H9 (cell line): Measurements from ENCODE around the gene BCL6. TPM values are rescaled to one million over a fixed set of nuclear protein-coding genes. Genes with fewer than 3 reads are reported as not detected.

Source experiments
- DNase-seq: peaks from one replicate; pipeline ENCODE4 v3.0.0-alpha.2; 2017
- H2AFZ ChIP-seq: one replicate; pipeline ENCODE4 v1.6.1; 2013; ENCODE audit warnings: mild to moderate bottlenecking, low read length, control low read depth, moderate library complexity
- H2AK5ac ChIP-seq: 2 replicates; pipeline ENCODE4 v1.6.1; 2013; ENCODE audit warnings: low read length, control low read depth, mixed read lengths; ENCODE audit not compliant: insufficient read length
- H2BK120ac ChIP-seq: one replicate; pipeline ENCODE4 v1.6.1; 2013; ENCODE audit warnings: low read depth, mild to moderate bottlenecking, low read length, control low read depth, inconsistent platforms; ENCODE audit not compliant: poor library complexity, severe bottlenecking
- H2BK12ac ChIP-seq: 2 replicates; pipeline ENCODE4 v1.6.1; 2013; ENCODE audit warnings: low read length, control low read depth, mixed read lengths, low read depth; ENCODE audit not compliant: insufficient read length
- H2BK15ac ChIP-seq: 2 replicates; pipeline ENCODE4 v1.6.1; 2013; ENCODE audit warnings: low read depth, low read length, control low read depth
- H2BK20ac ChIP-seq: one replicate; pipeline ENCODE4 v1.6.1; 2013; ENCODE audit warnings: low read depth, mild to moderate bottlenecking, low read length, control low read depth, inconsistent platforms; ENCODE audit not compliant: poor library complexity, severe bottlenecking
- H2BK5ac ChIP-seq: 2 replicates; pipeline ENCODE4 v1.6.1; 2013; ENCODE audit warnings: low read length, control low read depth, mixed read lengths; ENCODE audit not compliant: insufficient read length
- H3K14ac ChIP-seq: 2 replicates; pipeline ENCODE4 v1.6.1; 2013; ENCODE audit warnings: low read length, control low read depth; ENCODE audit not compliant: insufficient read depth
- H3K18ac ChIP-seq: 2 replicates; pipeline ENCODE4 v1.6.1; 2013; ENCODE audit warnings: low read depth, mild to moderate bottlenecking, mixed read lengths, low read length, control low read depth; ENCODE audit not compliant: insufficient read length
- H3K23ac ChIP-seq: 2 replicates; pipeline ENCODE4 v1.6.1; 2013; ENCODE audit warnings: low read length, control low read depth, mixed read lengths, low read depth; ENCODE audit not compliant: insufficient read length
- H3K23me2 ChIP-seq: 2 replicates; pipeline ENCODE4 v1.6.1; 2013; ENCODE audit warnings: low read depth, mild to moderate bottlenecking, mixed read lengths, low read length, control low read depth; ENCODE audit not compliant: insufficient read length, poor library complexity, severe bottlenecking
- H3K27ac ChIP-seq: 2 replicates; pipeline ENCODE4 v1.5.1; 2013; ENCODE audit warnings: low read length, control low read depth, mixed read lengths, low read depth; ENCODE audit not compliant: insufficient read length
- H3K27me3 ChIP-seq: 2 replicates; pipeline ENCODE4 v1.6.1; 2013; ENCODE audit warnings: low read length, control low read depth, inconsistent platforms; ENCODE audit not compliant: insufficient read depth
- H3K4ac ChIP-seq: 2 replicates; pipeline ENCODE4 v1.6.1; 2013; ENCODE audit warnings: low read depth, mild to moderate bottlenecking, control low read depth, inconsistent platforms, low read length, moderate library complexity
- H3K4me1 ChIP-seq: 2 replicates; pipeline ENCODE4 v1.6.1; 2013; ENCODE audit warnings: low read length, control low read depth, inconsistent platforms; ENCODE audit not compliant: insufficient read depth
- H3K4me2 ChIP-seq: 2 replicates; pipeline ENCODE4 v1.6.1; 2013; ENCODE audit warnings: low read length, control low read depth, mixed read lengths; ENCODE audit not compliant: insufficient read length, insufficient read depth
- H3K56ac ChIP-seq: 2 replicates; pipeline ENCODE4 v1.6.1; 2013; ENCODE audit warnings: low read depth, mild to moderate bottlenecking, mixed read lengths, low read length, control low read depth; ENCODE audit not compliant: insufficient read length
- H3K79me1 ChIP-seq: 2 replicates; pipeline ENCODE4 v1.6.1; 2013; ENCODE audit warnings: low read depth, mild to moderate bottlenecking, moderate library complexity, low read length, control low read depth, inconsistent platforms; ENCODE audit not compliant: insufficient read depth, poor library complexity, severe bottlenecking
- H3K79me2 ChIP-seq: 2 replicates; pipeline ENCODE4 v1.6.1; 2013; ENCODE audit warnings: low read length, control low read depth, inconsistent platforms; ENCODE audit not compliant: insufficient read depth
- H3K9ac ChIP-seq: 2 replicates; pipeline ENCODE4 v1.6.1; 2013; ENCODE audit warnings: low read length, control low read depth, mixed read lengths; ENCODE audit not compliant: insufficient read length; ENCODE audit errors: extremely low read depth
- H3K9me3 ChIP-seq: one replicate; pipeline ENCODE4 v1.6.1; 2013; ENCODE audit warnings: low read depth, low read length, inconsistent platforms; ENCODE audit not compliant: control insufficient read depth
- H3T11ph ChIP-seq: one replicate; pipeline ENCODE4 v1.6.1; 2013; ENCODE audit warnings: mild to moderate bottlenecking, low read length, control low read depth, inconsistent platforms
- H4K20me1 ChIP-seq: one replicate; pipeline ENCODE4 v1.6.1; 2013; ENCODE audit not compliant: control insufficient read depth, insufficient read length, insufficient read depth
- H4K5ac ChIP-seq: 2 replicates; pipeline ENCODE4 v1.6.1; 2013; ENCODE audit warnings: low read depth, mild to moderate bottlenecking, mixed read lengths, low read length, control low read depth; ENCODE audit not compliant: insufficient read length
- H4K8ac ChIP-seq: replicated peaks from 2 replicates; pipeline ENCODE4 v1.6.1; 2013; ENCODE audit warnings: low read length, control low read depth, mixed read lengths, low read depth; ENCODE audit not compliant: insufficient read length
- H4K91ac ChIP-seq: 2 replicates; pipeline ENCODE4 v1.6.1; 2013; ENCODE audit warnings: low read depth, mild to moderate bottlenecking, moderate library complexity, mixed read lengths, low read length, control low read depth; ENCODE audit not compliant: insufficient read length
- H3K27ac Mint-ChIP-seq, 3 experiments: 2 replicates in 2 of 3; 3 replicates in 1 of 3; pipeline ENCODE4 v1.8.0; 2020 to 2021; ENCODE audit warnings: mixed read lengths in 3 of 3, mild to moderate bottlenecking in 1 of 3, moderate library complexity in 1 of 3
- H3K27me3 Mint-ChIP-seq: 2 replicates; pipeline ENCODE4 v1.8.0; 2021; ENCODE audit warnings: low read depth, mild to moderate bottlenecking, moderate library complexity, mixed read lengths
- H3K36me3 Mint-ChIP-seq, 3 experiments: 2 replicates in 2 of 3; 3 replicates in 1 of 3; pipeline ENCODE4 v1.8.0; 2020 to 2021; ENCODE audit warnings: low read depth in 3 of 3, mixed read lengths in 3 of 3; ENCODE audit not compliant: insufficient read depth in 1 of 3
- H3K4me1 Mint-ChIP-seq, 2 experiments: 2 replicates each; pipeline ENCODE4 v1.8.0; 2020; ENCODE audit warnings: mixed read lengths in 2 of 2
- H3K4me3 Mint-ChIP-seq, 2 experiments: 2 replicates in 1 of 2; 3 replicates in 1 of 2; pipeline ENCODE4 v1.8.0; 2020 to 2021; ENCODE audit warnings: mild to moderate bottlenecking in 2 of 2, mixed read lengths in 2 of 2, moderate library complexity in 1 of 2
- H3K9me3 Mint-ChIP-seq, 2 experiments: 2 replicates in 1 of 2; 3 replicates in 1 of 2; pipeline ENCODE4 v1.8.0; 2020; ENCODE audit warnings: mild to moderate bottlenecking in 2 of 2, mixed read lengths in 2 of 2, moderate library complexity in 1 of 2
- whole genome bisulfite sequencing: extraction: QIAGEN DNeasy Blood & Tissue Kit; methylation state at CpG from one replicate; pipeline ENCODE4 v1.1.7; 2013; ENCODE audit warnings: missing lambda C conversion rate, low lambda C conversion rate, mixed read lengths; ENCODE audit not compliant: insufficient read length; ENCODE audit errors: extremely low coverage; 5-methylcytosine and 5-hydroxymethylcytosine counted together
- total RNA-seq: library from RNA; stranded (reverse); gene quantifications from 2 replicates; pipeline ENCODE4 v1.2.1, GENCODE V29; 2021
- TF ChIP-seq, protein P1 (sequence below): fragments of 200-600 bp; sonication (generic); conservative IDR thresholded peaks from 3 replicates; pipeline ENCODE4 v1.8.0; 2021; ENCODE audit warnings: antibody characterized with exemption, mild to moderate bottlenecking

The BCL6 gene
- total RNA-seq, 1 experiment from 2014 or later, result 3.4 TPM

DNA sequence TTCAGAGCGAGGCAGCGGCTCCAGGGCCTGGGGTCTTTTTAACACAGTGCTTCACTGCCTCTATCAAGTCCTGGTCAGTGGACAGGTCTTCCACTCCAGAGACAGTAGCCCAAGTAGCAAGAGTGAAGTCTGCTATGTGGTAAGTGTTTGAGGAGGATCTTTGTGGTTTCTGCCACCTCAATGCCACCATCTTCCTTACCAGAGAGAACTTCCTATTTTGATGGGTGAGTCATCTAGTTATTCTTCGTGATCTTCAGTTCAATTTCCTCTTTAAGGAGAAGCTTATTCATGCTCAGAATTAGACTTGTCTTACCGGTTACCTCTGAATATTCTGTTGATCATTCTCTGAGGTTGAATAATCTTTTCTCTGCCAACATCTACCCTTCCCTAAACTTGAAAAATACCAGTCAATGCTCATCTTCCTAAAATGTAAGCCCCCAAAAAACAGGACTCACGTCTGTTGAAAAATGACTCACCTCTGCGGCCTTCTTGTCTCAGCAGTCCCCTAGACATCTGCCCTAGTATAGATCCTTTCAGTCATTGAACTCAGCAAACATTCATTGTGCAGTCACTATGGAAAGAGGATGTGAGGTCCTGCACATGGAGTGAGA lies 32.2 kb upstream of the BCL6 start:
- no peak overlapping the region for H3K23ac ChIP-seq
- no peaks in the 10 kb centered on the region for H3K27me3 Mint-ChIP-seq
- no CpG with 5 or more reads among the region's 6 CpGs for WGBS
- H3K27ac Mint-ChIP-seq, result no peak overlapping the region
- H4K91ac ChIP-seq, result no peak overlapping the region
- no peak overlapping the region for H3K4me2 ChIP-seq
- no peaks in the 10 kb centered on the region for H3K23me2 ChIP-seq
- H3K79me1 ChIP-seq, result no peaks in the 10 kb centered on the region
- peaks cover 12 to 14% of the 10 kb centered on the region in 2 experiments for H3K4me1 Mint-ChIP-seq
- H2BK12ac ChIP-seq, result no peak overlapping the region
- H4K20me1 ChIP-seq, result no peaks in the 10 kb centered on the region
- no peak overlapping the region for H2BK15ac ChIP-seq
- H3K36me3 Mint-ChIP-seq, result no peaks in the 10 kb centered on the region
- TF ChIP-seq, protein P1, sequence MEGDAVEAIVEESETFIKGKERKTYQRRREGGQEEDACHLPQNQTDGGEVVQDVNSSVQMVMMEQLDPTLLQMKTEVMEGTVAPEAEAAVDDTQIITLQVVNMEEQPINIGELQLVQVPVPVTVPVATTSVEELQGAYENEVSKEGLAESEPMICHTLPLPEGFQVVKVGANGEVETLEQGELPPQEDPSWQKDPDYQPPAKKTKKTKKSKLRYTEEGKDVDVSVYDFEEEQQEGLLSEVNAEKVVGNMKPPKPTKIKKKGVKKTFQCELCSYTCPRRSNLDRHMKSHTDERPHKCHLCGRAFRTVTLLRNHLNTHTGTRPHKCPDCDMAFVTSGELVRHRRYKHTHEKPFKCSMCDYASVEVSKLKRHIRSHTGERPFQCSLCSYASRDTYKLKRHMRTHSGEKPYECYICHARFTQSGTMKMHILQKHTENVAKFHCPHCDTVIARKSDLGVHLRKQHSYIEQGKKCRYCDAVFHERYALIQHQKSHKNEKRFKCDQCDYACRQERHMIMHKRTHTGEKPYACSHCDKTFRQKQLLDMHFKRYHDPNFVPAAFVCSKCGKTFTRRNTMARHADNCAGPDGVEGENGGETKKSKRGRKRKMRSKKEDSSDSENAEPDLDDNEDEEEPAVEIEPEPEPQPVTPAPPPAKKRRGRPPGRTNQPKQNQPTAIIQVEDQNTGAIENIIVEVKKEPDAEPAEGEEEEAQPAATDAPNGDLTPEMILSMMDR, result no peak
- no peaks in the 10 kb centered on the region; the same call in 1 of the 2 replicates for H3K4me1 ChIP-seq
- no peak overlapping the region for H3T11ph ChIP-seq
- no peak overlapping the region for H3K27ac ChIP-seq
- H3K9ac ChIP-seq, result no peak overlapping the region
- H4K8ac ChIP-seq, result no peak overlapping the region
- no peaks in the 10 kb centered on the region for H3K9me3 ChIP-seq
- H3K79me2 ChIP-seq, result no peaks in the 10 kb centered on the region
- H3K56ac ChIP-seq, result no peak overlapping the region
- H2BK120ac ChIP-seq, result no peak overlapping the region
- H3K4ac ChIP-seq, result no peak overlapping the region
- no peaks in the 10 kb centered on the region for H3K9me3 Mint-ChIP-seq
- no peak overlapping the region for H2BK20ac ChIP-seq
- no peak overlapping the region for H3K4me3 Mint-ChIP-seq
- H2BK5ac ChIP-seq, result no peak overlapping the region
- no peak for DNase-seq
- H3K27me3 ChIP-seq, result no peaks in the 10 kb centered on the region
- no peak overlapping the region for H3K14ac ChIP-seq
- no peak overlapping the region for H2AFZ ChIP-seq
- H3K18ac ChIP-seq, result no peak overlapping the region
- H4K5ac ChIP-seq, result no peak overlapping the region
- no peak overlapping the region for H2AK5ac ChIP-seq
